ENCODE measurements around the gene DCUN1D4.

The DCUN1D4 gene

GRCh38 chr4:51842554-51843308, at the start of gene DCUN1D4:
Gene DCUN1D4, plus strand, starts transcription at chr4:51843153. Its CDS starts 90 bp downstream, at chr4:51843243.
- H3K4me3 ChIP-seq (replicated peaks in 1 of 2; ENCODE audit: low read depth in 2 of 2, low read length in 2 of 2), result peak within 1 kb of the TSS; percentile 79 to 89

GRCh38 chr4:51820443-51821234, 22.3 kb upstream of the DCUN1D4 start:
- no peak for TF ChIP-seq CTCF (IDR thresholded peaks at IDR 0.05; ENCODE audit: low read depth, low read length)
- no peak for DNase-seq (ENCODE audit: low read depth in 2 of 2)
- no peak overlapping the region for H3K4me3 ChIP-seq (replicated peaks in 1 of 2; ENCODE audit: low read depth in 2 of 2, low read length in 2 of 2)

More at GRCh38 chr4:51842554-51843308, at the start of gene DCUN1D4:
- DNase-seq (ENCODE audit: low read depth in 2 of 2), result peak; percentile 100
- peak; percentile 37 for TF ChIP-seq CTCF (IDR thresholded peaks at IDR 0.05; ENCODE audit: low read depth, low read length)

GRCh38 chr4:51825341-51825740, 17.6 kb upstream of the DCUN1D4 start:
- TF ChIP-seq CTCF (IDR thresholded peaks at IDR 0.05; ENCODE audit: low read depth, low read length), result no peak
- no peak overlapping the region for H3K4me3 ChIP-seq (replicated peaks in 1 of 2; ENCODE audit: low read depth in 2 of 2, low read length in 2 of 2)
- DNase-seq (ENCODE audit: low read depth in 2 of 2), result no peak

GRCh38 chr4:51830156-51830720, 12.7 kb upstream of the DCUN1D4 start:
- TF ChIP-seq CTCF (IDR thresholded peaks at IDR 0.05; ENCODE audit: low read depth, low read length), result no peak
- DNase-seq (ENCODE audit: low read depth in 2 of 2), result no peak

GRCh38 chr4:51831133-51831532, 11.8 kb upstream of the DCUN1D4 start:
- peak; percentile 70 to 72 for DNase-seq (ENCODE audit: low read depth in 2 of 2)
- no peak overlapping the region for H3K4me3 ChIP-seq (replicated peaks in 1 of 2; ENCODE audit: low read depth in 2 of 2, low read length in 2 of 2)
- TF ChIP-seq CTCF (IDR thresholded peaks at IDR 0.05; ENCODE audit: low read depth, low read length), result peak; percentile 74

More at GRCh38 chr4:51830156-51830720, 12.7 kb upstream of the DCUN1D4 start:
- no peak overlapping the region for H3K4me3 ChIP-seq (replicated peaks in 1 of 2; ENCODE audit: low read depth in 2 of 2, low read length in 2 of 2)

- TF ChIP-seq CTCF (IDR thresholded peaks at IDR 0.05; ENCODE audit: low read depth, low read length), result no peak
- no peak for DNase-seq (ENCODE audit: low read depth in 2 of 2)
- H3K4me3 ChIP-seq (replicated peaks in 1 of 2; ENCODE audit: low read depth in 2 of 2, low read length in 2 of 2), result no peak overlapping the region
Observed at GRCh38 chr4:51833236-51833635, 9.7 kb upstream of the DCUN1D4 start.

Measured in cardiac fibroblast (primary cell).